Common myeloid progenitor, CD34-positive (primary cell): ENCODE data around the gene FCER2.

Source experiments
- CTCF ChIA-PET: fragments of 350-600 bp; sonication (Branson Sonifier 250); formaldehyde crosslinking; loops from one replicate; lab custom pipeline; 2021; ENCODE audit warnings: antibody characterized with exemption; lab: Charles Lee
- POLR2A ChIA-PET: fragments of 350-600 bp; sonication (Branson Sonifier 250); formaldehyde crosslinking; loops from one replicate; lab custom pipeline; 2021; ENCODE audit warnings: antibody characterized with exemption; lab: Charles Lee
- DNase-seq, 3 donors: peaks; one replicate each; pipeline versions ENCODE4 v3.0.0 to v3.0.0-alpha.2; 2013
- H3K27ac ChIP-seq, 2 experiments: 1 replicate in 1 of 2; 2 replicates in 1 of 2; pipeline ENCODE4 v1.7.0; 2013; ENCODE audit warnings: inconsistent platforms in 2 of 2, low read length in 2 of 2, mild to moderate bottlenecking in 2 of 2, low read depth in 1 of 2, moderate library complexity in 1 of 2; ENCODE audit not compliant: severe bottlenecking in 2 of 2, insufficient read depth in 1 of 2, poor library complexity in 1 of 2
- H3K27me3 ChIP-seq, 5 experiments: replicated peaks in 2 of 5; 1 replicate in 3 of 5; 2 replicates in 2 of 5; pipeline versions ENCODE4 v1.6.1 to v1.7.0; 2013; ENCODE audit warnings: low read length in 4 of 5, mild to moderate bottlenecking in 2 of 5, moderate library complexity in 2 of 5, inconsistent platforms in 1 of 5; ENCODE audit not compliant: insufficient read depth in 5 of 5, control insufficient read depth in 4 of 5
- H3K36me3 ChIP-seq, 4 experiments: 1 replicate in 2 of 4; 2 replicates in 2 of 4; pipeline versions ENCODE4 v1.6.1 to v1.7.0; 2013; ENCODE audit warnings: low read length in 3 of 4, control low read depth in 1 of 4, mild to moderate bottlenecking in 1 of 4; ENCODE audit not compliant: control insufficient read depth in 4 of 4, insufficient read depth in 4 of 4
- H3K4me1 ChIP-seq, 4 experiments: 1 replicate in 3 of 4; 2 replicates in 1 of 4; pipeline versions ENCODE4 v1.6.1 to v1.7.1; 2013; ENCODE audit warnings: low read length in 3 of 4, mild to moderate bottlenecking in 3 of 4, control low read depth in 1 of 4, inconsistent platforms in 1 of 4, moderate library complexity in 1 of 4; ENCODE audit not compliant: control insufficient read depth in 4 of 4, insufficient read depth in 4 of 4; ENCODE audit errors: control extremely low read depth in 1 of 4
- H3K4me3 ChIP-seq, 7 experiments: 1 replicate in 4 of 7; 2 replicates in 3 of 7; pipeline versions ENCODE4 v1.5.1 to v1.7.0; 2013; ENCODE audit warnings: mild to moderate bottlenecking in 7 of 7, low read length in 6 of 7, moderate library complexity in 6 of 7, inconsistent platforms in 2 of 7, low read depth in 2 of 7, control low read depth in 1 of 7; ENCODE audit not compliant: insufficient read depth in 4 of 7, control insufficient read depth in 1 of 7; ENCODE audit errors: extremely low read depth in 1 of 7
- H3K9me3 ChIP-seq, 5 experiments: 1 replicate in 4 of 5; 2 replicates in 1 of 5; pipeline versions ENCODE4 v1.6.1 to v1.7.1; 2013; ENCODE audit warnings: low read length in 4 of 5, mild to moderate bottlenecking in 2 of 5, inconsistent platforms in 1 of 5, low read depth in 1 of 5, moderate library complexity in 1 of 5; ENCODE audit not compliant: control insufficient read depth in 4 of 5, insufficient read depth in 2 of 5; ENCODE audit errors: control extremely low read depth in 1 of 5
- WGBS: methylation state at CpG from one replicate; pipeline ENCODE4 v1.1.5; 2013; ENCODE audit not compliant: insufficient coverage; 5-methylcytosine and 5-hydroxymethylcytosine counted together

Gene FCER2

DNA sequence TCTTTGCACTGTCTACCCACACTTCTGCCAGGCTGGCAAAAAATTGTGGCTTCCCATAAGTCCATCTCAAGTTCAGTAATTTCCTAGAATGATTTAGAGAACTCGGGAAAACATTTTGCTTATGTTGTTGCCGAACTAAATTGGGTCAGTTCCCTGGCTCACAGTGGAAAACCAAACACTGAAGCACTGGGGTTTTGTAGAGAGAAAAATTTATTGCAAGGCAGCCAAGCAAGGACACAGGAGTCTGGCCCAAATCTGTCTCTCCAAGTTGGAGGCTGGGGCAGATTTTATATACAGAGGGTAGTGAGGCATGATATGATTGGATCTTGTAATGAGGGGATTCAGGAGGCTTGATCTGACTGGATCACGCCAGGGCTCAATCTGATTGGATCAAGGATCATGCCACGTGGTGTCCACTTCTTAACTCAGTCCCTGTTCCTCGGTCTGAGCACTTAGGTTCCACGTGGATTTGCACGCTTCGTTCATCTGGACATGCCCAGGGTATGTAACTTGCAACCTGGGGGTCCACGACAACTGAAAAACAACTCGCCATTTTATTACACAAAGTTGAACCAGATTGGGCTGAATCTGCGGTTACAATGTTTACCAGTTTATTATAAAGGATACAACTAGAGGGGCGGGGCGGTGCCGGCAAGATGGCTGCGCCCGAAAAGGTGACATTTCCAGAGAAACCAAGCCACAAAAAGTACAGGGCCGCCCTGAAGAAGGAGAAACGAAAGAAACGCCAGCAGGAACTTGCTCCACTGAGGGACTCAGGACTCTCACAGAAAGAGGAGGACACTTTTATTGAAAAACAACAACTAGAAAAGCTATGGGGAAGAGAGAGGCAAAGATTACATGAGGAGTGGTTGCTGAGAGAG lies 38.1 kb upstream of the FCER2 start:
- H3K9me3 ChIP-seq = no peaks in the 10 kb centered on the region
- ChIA-PET CTCF (interaction anchor here (0.9 to 1.5 kb wide), 3 partner anchors 10 to 59 kb away, joined by 3 to 6 read pairs (median 3); partner anchors contain the start of gene TRAPPC5), POLR2A (no interaction called here)
- peaks cover 0 to 13% (median 2%) of the 10 kb centered on the region in 5 experiments for H3K27me3 ChIP-seq
- no peak for DNase-seq
- no peaks in the 10 kb centered on the region for H3K36me3 ChIP-seq
- no peaks in the 10 kb centered on the region for H3K4me1 ChIP-seq
- 90% methylated on average over 13 of the region's 19 CpGs for WGBS
- no peak overlapping the region for H3K27ac ChIP-seq
- H3K4me3 ChIP-seq = no peak overlapping the region

DNA sequence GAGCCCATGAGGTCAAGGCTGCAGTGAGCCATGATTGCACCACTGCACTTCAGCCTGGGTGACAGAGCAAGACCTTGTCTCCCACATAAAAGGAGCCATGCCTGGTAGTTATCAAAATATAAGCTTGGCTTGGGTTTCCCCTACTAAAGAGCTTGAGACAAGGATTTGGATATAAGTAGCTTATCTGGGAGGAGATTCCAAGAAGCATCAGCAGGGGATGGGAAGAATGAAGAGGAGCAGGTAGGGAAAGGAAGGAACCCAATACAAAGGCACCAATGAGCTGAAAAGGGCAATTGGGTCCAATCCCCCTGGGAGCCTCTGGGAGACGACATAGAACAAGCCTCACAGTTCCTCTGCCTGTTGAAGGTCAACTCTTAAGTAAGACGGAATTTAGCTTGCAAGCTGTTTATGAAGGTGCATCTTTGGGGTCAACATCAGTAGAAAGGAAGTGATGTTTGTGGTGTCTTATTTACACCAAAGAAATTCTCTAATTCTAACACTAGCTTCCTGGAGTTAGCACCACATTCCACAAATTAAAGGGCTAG lies 37.4 kb upstream of the FCER2 start:
- H3K4me1 ChIP-seq = peaks cover 0 to 6% (median 2%) of the 10 kb centered on the region in 4 experiments
- 63% methylated on average over 1 of the region's 2 CpGs for WGBS
- DNase-seq = no peak
- no peak overlapping the region for H3K27ac ChIP-seq
- POLR2A ChIA-PET = no interaction called here
- CTCF ChIA-PET = interaction anchor here (0.9 to 1.5 kb wide), 3 partner anchors 9 to 58 kb away, joined by 3 to 6 read pairs (median 3); partner anchors contain the start of gene TRAPPC5
- H3K9me3 ChIP-seq = no peaks in the 10 kb centered on the region
- no peak overlapping the region for H3K4me3 ChIP-seq
- no peaks in the 10 kb centered on the region for H3K36me3 ChIP-seq
- H3K27me3 ChIP-seq = peaks cover 0 to 13% (median 2%) of the 10 kb centered on the region in 5 experiments

DNA sequence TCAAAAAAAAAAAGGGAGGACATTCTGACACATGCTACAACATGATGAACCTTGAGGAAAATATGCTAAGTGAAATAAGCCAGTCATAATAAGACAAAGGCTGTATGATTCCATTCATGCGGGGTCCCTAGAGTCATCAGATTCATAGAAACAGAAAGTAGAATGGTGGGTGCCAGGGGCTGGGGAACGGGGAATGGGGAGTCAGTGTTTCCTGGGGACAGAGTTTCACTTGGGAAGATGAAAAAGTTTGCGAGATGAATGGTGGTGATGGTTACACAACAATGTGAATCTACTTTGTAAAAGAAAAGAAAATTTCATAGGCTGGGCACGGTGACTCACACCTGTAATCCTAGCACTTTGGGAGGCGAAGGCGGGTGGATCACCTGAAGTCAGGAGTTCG lies 36.1 kb upstream of the FCER2 start:
- Histone ChIP-seq H3K9me3 (no peaks in the 10 kb centered on the region), H3K27me3 (peaks cover 0 to 15% (median 0%) of the 10 kb centered on the region in 5 experiments), H3K4me3 (no peak overlapping the region), H3K27ac (no peak overlapping the region), H3K36me3 (no peaks in the 10 kb centered on the region), H3K4me1 (peaks cover 0 to 6% (median 3%) of the 10 kb centered on the region in 4 experiments)
- 97% methylated on average over 7 of the region's 7 CpGs for WGBS
- ChIA-PET CTCF (interaction anchor here (1.5 kb wide), 1 partner anchor 8 kb away, joined by 6 read pairs; no protein-coding TSS in a partner anchor), POLR2A (no interaction called here)
- no peak for DNase-seq

- WGBS = 93% methylated on average over 11 of the region's 11 CpGs
- CTCF ChIA-PET = no interaction called here
Measured at GRCh38 chr19:7737215-7737614, 35.3 kb upstream of the FCER2 start.

GRCh38 chr19:7736148-7736547 lies 34.2 kb upstream of the FCER2 start:
- Histone ChIP-seq H3K9me3 (no peaks in the 10 kb centered on the region), H3K4me1 (peaks cover 0 to 6% (median 3%) of the 10 kb centered on the region in 4 experiments), H3K36me3 (no peaks in the 10 kb centered on the region), H3K27me3 (peaks cover 0 to 23% (median 6%) of the 10 kb centered on the region in 5 experiments), H3K4me3 (no peak overlapping the region), H3K27ac (no peak overlapping the region)
- ChIA-PET POLR2A (no interaction called here), CTCF (interaction anchor here (1.6 kb wide), 1 partner anchor 11 kb away, joined by 7 read pairs; the partner anchor contains the start of gene CD209)
- DNase-seq = no peak
- WGBS = no CpG with 5 or more reads among the region's 1 CpG

More at GRCh38 chr19:7737215-7737614, 35.3 kb upstream of the FCER2 start:
- POLR2A ChIA-PET = no interaction called here
- peaks cover 0 to 17% (median 0%) of the 10 kb centered on the region in 5 experiments for H3K27me3 ChIP-seq
- H3K4me3 ChIP-seq = no peak overlapping the region
- peaks cover 0 to 6% (median 3%) of the 10 kb centered on the region in 4 experiments for H3K4me1 ChIP-seq
- no peaks in the 10 kb centered on the region for H3K36me3 ChIP-seq
- H3K27ac ChIP-seq = no peak overlapping the region
- no peak for DNase-seq
- H3K9me3 ChIP-seq = no peaks in the 10 kb centered on the region

GRCh38 chr19:7734220-7735203 lies 32.6 kb upstream of the FCER2 start:
- no peaks in the 10 kb centered on the region for H3K36me3 ChIP-seq
- peak in 1 of 3 donors; percentile 22 for DNase-seq
- no peak overlapping the region for H3K27ac ChIP-seq
- peaks cover 0 to 15% (median 11%) of the 10 kb centered on the region in 4 experiments for H3K4me1 ChIP-seq
- ChIA-PET POLR2A (no interaction called here), CTCF (interaction anchor here (1.6 kb wide), 1 partner anchor 13 kb away, joined by 7 read pairs; the partner anchor contains the start of gene CD209)
- H3K4me3 ChIP-seq = no peak overlapping the region
- WGBS = 74% methylated on average over 6 of the region's 12 CpGs
- H3K27me3 ChIP-seq = peaks cover 0 to 24% (median 18%) of the 10 kb centered on the region in 5 experiments
- no peaks in the 10 kb centered on the region for H3K9me3 ChIP-seq
